Stimulated activated naive B cell treated with anti-CD40 and anti-IgM and Interleukin-4, amounts not matched to agents 10 μg/mL and 1 μg/mL and 100 μg/mL, for 72 hours (primary cell): ENCODE measurements around the gene MCRIP2.

Source experiments
- ATAC-seq, 2 donors: fragments of 150-1000 bp; cut with Tn5 transposase; replicated peaks; 2 replicates each; pipeline ENCODE4 v1.10.0; 2021; ENCODE audit warnings: moderate library complexity in 1 of 2
- DNase-seq: peaks from one replicate; pipeline ENCODE4 v3.0.0; 2021
- H3K27ac Mint-ChIP-seq: one replicate; pipeline ENCODE4 v1.8.0; 2022; ENCODE audit warnings: mild to moderate bottlenecking, mixed read lengths
- H3K27me3 Mint-ChIP-seq, 2 donors: one replicate each; pipeline ENCODE4 v1.8.0; 2022; ENCODE audit warnings: mixed read lengths in 2 of 2
- H3K36me3 Mint-ChIP-seq, 2 donors: one replicate each; pipeline ENCODE4 v1.8.0; 2022; ENCODE audit warnings: mixed read lengths in 2 of 2, mild to moderate bottlenecking in 1 of 2
- H3K4me1 Mint-ChIP-seq, 2 donors: one replicate each; pipeline ENCODE4 v1.8.0; 2022; ENCODE audit warnings: mixed read lengths in 2 of 2, mild to moderate bottlenecking in 1 of 2
- H3K4me3 Mint-ChIP-seq, 2 donors: one replicate each; pipeline ENCODE4 v1.8.0; 2022; ENCODE audit warnings: mild to moderate bottlenecking in 2 of 2, mixed read lengths in 2 of 2, moderate library complexity in 1 of 2
- H3K9me3 Mint-ChIP-seq, 2 donors: one replicate each; pipeline ENCODE4 v1.8.0; 2022; ENCODE audit warnings: mixed read lengths in 2 of 2, mild to moderate bottlenecking in 1 of 2

MCRIP2 gene

DNA sequence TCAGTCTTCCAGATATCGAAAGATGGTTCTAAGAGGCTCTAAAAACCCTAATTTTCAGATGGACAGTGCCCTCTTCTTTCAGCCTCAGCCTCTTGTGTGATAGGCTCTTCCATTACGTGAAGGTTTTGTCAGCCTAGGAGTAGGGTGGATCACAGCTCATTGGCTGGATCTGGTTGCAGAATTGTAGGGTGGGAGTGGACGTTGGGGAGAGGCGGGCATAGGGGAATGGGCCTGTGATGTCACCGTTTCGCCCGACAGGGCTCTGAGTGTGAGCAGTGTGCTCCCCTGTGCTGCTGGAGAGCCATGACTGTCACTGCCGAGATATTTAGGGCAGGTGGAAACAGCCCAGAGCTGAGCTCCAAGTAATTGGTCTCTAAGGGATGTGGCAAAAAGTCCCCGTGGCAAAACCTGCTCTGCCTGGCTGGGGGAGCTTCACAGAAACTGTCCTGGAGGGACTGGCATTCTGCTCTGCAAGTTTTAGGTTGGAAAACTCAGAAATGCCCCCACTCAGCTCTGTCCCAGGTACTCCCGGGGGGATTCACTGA lies 17.0 kb upstream of the MCRIP2 start:
- Mint-ChIP-seq H3K4me1 (peaks cover 0 to 2% of the 10 kb centered on the region in 2 donors), H3K4me3 (no peak overlapping the region), H3K36me3 (peaks cover 11 to 15% of the 10 kb centered on the region in 2 donors), H3K27ac (no peak overlapping the region), H3K9me3 (no peaks in the 10 kb centered on the region), H3K27me3 (no peaks in the 10 kb centered on the region)
- no peak for ATAC-seq
- DNase-seq: no peak

GRCh38 chr16:625117-625976 lies 16.3 kb upstream of the MCRIP2 start:
- no peak for ATAC-seq
- Mint-ChIP-seq H3K27me3 (no peaks in the 10 kb centered on the region), H3K36me3 (peaks cover 11 to 13% of the 10 kb centered on the region in 2 donors), H3K4me3 (no peak overlapping the region), H3K27ac (no peak overlapping the region), H3K9me3 (no peaks in the 10 kb centered on the region), H3K4me1 (peaks cover 0 to 2% of the 10 kb centered on the region in 2 donors)
- DNase-seq: no peak

DNA sequence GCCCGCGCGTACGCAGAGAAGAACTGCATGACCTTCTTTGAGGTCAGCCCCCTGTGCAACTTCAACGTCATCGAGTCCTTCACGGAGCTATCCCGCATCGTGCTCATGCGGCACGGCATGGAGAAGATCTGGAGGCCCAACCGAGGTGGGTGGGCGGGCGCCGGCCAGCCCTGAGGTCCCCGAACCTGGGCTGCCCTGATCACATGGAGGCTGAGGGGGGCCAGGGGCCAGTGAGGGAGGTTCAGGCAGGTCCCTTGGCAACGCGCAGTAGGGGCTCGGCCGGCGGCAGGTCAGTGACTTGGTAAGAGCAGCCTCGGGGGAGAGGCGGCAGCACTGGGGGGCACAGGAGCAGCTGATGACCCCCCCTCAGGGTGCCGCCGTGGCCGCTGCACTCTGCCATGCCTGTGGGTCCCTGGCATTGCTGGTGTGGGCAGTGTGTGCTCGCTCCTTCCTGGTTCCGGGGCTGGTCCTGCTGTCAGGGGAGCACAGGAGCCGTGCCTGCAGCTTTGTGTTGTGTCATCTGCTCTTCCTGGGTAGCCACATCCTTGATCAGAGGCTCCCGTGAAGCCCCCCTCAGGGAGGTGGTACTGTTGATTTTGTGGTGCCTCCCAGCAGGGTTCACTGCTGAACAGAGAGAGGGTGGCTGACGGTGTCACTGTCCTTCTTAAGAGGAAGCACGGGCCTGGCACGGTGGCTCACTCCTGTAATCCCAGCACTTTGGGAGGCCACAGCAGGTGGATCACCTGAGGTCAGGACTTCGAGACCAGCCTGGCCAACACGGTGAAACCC lies 15.5 kb upstream of the MCRIP2 start:
- no peak overlapping the region for H3K27ac Mint-ChIP-seq

GRCh38 chr16:626787-627453 lies 14.7 kb upstream of the MCRIP2 start:
- Mint-ChIP-seq H3K27ac (no peak overlapping the region), H3K36me3 (peaks cover 11 to 13% of the 10 kb centered on the region in 2 donors), H3K4me3 (no peak overlapping the region), H3K4me1 (no peaks in the 10 kb centered on the region), H3K27me3 (no peaks in the 10 kb centered on the region), H3K9me3 (no peaks in the 10 kb centered on the region)
- ATAC-seq: no peak
- no peak for DNase-seq

More for the DNA sequence above, 15.5 kb upstream of the MCRIP2 start:
- Mint-ChIP-seq H3K9me3 (no peaks in the 10 kb centered on the region), H3K4me3 (no peak overlapping the region), H3K27me3 (no peaks in the 10 kb centered on the region), H3K36me3 (peaks cover 11 to 13% of the 10 kb centered on the region in 2 donors), H3K4me1 (peaks cover 0 to 2% of the 10 kb centered on the region in 2 donors)
- no peak for DNase-seq
- ATAC-seq: no peak

DNA sequence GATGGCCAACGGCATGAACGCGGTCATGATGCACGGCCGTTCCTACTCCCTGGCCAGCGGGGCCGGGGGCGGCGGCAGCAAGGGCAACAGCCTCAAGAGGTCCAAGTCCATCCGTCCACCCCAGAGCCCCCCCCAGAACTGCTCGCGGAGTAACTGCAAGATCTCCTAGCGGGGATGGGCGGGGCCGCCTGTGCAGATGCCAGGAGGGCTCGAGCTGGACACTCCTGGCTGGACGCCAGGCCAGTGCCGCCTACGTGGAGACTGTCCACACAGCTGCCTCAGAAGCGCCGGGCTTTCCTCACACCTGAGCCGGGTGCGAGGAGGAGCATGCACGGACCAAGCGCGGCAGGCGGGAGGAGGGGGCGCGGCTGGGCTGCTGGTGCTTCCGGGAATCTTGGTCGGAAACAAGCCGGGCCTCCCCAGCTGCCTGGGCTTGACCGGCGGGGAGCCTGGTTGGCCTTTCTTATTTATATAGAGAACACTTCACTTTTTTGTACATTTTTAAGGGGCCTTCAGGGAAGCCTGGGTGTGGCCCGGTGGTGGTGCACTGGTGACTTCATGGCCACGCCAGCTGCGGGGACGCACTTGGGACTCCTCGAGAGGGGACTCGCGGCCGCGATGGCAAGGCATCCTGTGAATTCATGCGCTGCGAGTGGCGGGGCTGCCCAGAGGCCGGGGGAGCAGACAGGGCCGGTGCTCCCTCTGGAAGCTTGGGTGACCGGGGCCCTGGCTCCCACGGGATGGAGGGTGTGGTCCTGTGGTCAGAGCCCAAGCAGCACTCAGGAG lies 14.0 kb upstream of the MCRIP2 start:
- H3K9me3 Mint-ChIP-seq: no peaks in the 10 kb centered on the region
- ATAC-seq: no peak
- peaks cover 0 to 1% of the 10 kb centered on the region in 2 donors for H3K4me1 Mint-ChIP-seq
- H3K27ac Mint-ChIP-seq: no peak overlapping the region
- H3K27me3 Mint-ChIP-seq: no peaks in the 10 kb centered on the region
- no peak overlapping the region for H3K4me3 Mint-ChIP-seq
- H3K36me3 Mint-ChIP-seq: peaks cover 11 to 15% of the 10 kb centered on the region in 2 donors
- no peak for DNase-seq

- Mint-ChIP-seq H3K4me1 (peaks cover 0 to 1% of the 10 kb centered on the region in 2 donors), H3K27me3 (no peaks in the 10 kb centered on the region), H3K9me3 (no peaks in the 10 kb centered on the region), H3K36me3 (peaks cover 11 to 15% of the 10 kb centered on the region in 2 donors), H3K4me3 (no peak overlapping the region), H3K27ac (no peak overlapping the region)
- ATAC-seq (no peak), DNase-seq (no peak)
Observed at GRCh38 chr16:628321-629061, 13.1 kb upstream of the MCRIP2 start.

DNA sequence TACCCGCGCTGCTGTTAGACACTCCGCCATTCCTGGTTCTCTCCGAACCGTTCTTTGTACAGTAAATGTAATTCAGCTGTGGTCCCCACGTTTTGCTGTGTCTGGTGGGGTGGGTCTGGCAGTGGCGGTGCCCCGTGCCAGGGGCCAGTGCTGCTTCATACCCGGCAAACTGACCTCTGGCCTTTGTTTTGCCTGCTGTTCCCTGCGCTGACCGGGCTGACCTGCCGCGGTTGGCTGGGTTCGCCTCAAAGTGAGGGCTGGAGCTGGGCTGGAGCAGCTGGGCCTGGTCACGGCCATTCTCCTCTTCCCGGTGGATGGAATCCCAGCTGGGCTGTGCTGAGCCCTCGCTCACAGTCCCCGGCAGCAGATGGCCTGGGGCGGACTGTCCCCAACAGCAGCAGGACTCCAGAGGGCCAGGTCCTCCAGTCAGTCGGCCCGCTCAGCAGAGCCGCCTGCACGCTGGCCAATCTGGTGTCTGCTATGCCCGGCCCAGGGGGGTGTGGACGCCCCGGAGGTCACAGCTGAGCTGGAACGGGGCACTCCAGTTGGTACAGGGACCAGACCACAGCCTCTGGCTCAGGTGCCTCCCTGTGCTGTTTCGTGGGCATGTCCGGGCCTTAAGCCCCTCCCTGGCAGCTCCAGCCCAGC lies 12.3 kb upstream of the MCRIP2 start:
- H3K4me1 Mint-ChIP-seq: peaks cover 1% of the 10 kb centered on the region in 2 donors
- H3K36me3 Mint-ChIP-seq: peaks cover 11 to 15% of the 10 kb centered on the region in 2 donors
- DNase-seq (no peak), ATAC-seq (no peak)
- no peak overlapping the region for H3K4me3 Mint-ChIP-seq
- no peak overlapping the region for H3K27ac Mint-ChIP-seq
- H3K9me3 Mint-ChIP-seq: no peaks in the 10 kb centered on the region
- no peaks in the 10 kb centered on the region for H3K27me3 Mint-ChIP-seq

GRCh38 chr16:629833-630248 lies 11.8 kb upstream of the MCRIP2 start:
- Mint-ChIP-seq H3K4me3 (no peak overlapping the region), H3K27me3 (no peaks in the 10 kb centered on the region), H3K4me1 (peaks cover 3 to 6% of the 10 kb centered on the region in 2 donors), H3K9me3 (no peaks in the 10 kb centered on the region), H3K36me3 (peaks cover 11 to 15% of the 10 kb centered on the region in 2 donors), H3K27ac (peak overlapping the region; percentile 67)
- ATAC-seq (no peak), DNase-seq (no peak)

- DNase-seq (no peak), ATAC-seq (no peak)
- no peak overlapping the region for H3K27ac Mint-ChIP-seq
- H3K4me3 Mint-ChIP-seq: no peak overlapping the region
- no peaks in the 10 kb centered on the region for H3K27me3 Mint-ChIP-seq
- peaks cover 6 to 10% of the 10 kb centered on the region in 2 donors for H3K4me1 Mint-ChIP-seq
- no peaks in the 10 kb centered on the region for H3K9me3 Mint-ChIP-seq
- H3K36me3 Mint-ChIP-seq: peaks cover 11 to 15% of the 10 kb centered on the region in 2 donors
Observed at GRCh38 chr16:630249-630814, 11.3 kb upstream of the MCRIP2 start.

- DNase-seq: no peak
- ATAC-seq: no peak
- no peaks in the 10 kb centered on the region for H3K9me3 Mint-ChIP-seq
- peaks cover 11 to 15% of the 10 kb centered on the region in 2 donors for H3K36me3 Mint-ChIP-seq
- H3K4me1 Mint-ChIP-seq: peaks cover 6 to 10% of the 10 kb centered on the region in 2 donors
- no peaks in the 10 kb centered on the region for H3K27me3 Mint-ChIP-seq
- peak within 1 kb of the TSS in 1 of 2 donors; percentile 28 for H3K4me3 Mint-ChIP-seq
- H3K27ac Mint-ChIP-seq: peak within 1 kb of the TSS; percentile 67
Observed at GRCh38 chr16:630815-631405, 10.7 kb upstream of the MCRIP2 start, which contains the start of gene WFIKKN1. TSS of gene WFIKKN1 (plus strand) at chr16:630985. CDS start at chr16:631254, 269 bp downstream.

DNA sequence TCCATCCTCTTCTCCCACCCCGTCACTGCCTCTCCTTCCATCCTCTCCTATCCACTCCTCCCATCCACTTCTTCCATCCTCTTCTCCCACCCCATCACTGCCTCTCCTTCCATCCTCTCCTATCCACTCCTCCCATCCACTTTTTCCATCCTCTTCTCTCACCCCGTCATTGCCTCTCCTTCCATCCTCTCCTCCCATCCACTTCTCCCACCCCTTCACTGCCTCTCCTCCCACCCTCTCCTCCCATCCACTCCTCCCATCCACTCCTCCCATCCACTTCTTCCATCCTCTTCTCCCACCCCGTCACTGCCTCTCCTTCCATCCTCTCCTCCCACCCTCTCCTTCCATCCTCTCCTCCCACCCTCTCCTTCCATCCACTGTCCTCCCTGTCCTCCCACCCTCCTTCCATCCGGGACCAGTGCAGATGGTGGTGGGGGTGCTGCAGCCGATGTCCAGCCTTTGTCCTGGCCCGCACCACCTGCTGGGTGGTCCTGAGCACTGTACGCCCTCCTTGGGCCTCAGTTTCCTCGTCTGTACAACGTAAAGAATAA lies 9.7 kb upstream of the MCRIP2 start:
- Mint-ChIP-seq H3K4me1 (peaks cover 13 to 18% of the 10 kb centered on the region in 2 donors), H3K27me3 (peaks cover 5% of the 10 kb centered on the region in 2 donors), H3K4me3 (peak overlapping the region in 1 of 2 donors; percentile 28), H3K27ac (peak overlapping the region; percentile 57), H3K9me3 (peaks cover 0 to 2% of the 10 kb centered on the region in 2 donors), H3K36me3 (peaks cover 13% of the 10 kb centered on the region in 2 donors)
- ATAC-seq (no peak), DNase-seq (no peak)
